Breast epithelium (tissue), 3 donors: Measurements from ENCODE around the gene CEACAM6.

ENCODE experiments used
- POLR2A ChIP-seq: fragments of 450-650 bp; IDR thresholded peaks from one replicate; pipeline ENCODE4 v1.6.1; 2016; ENCODE audit warnings: antibody characterized with exemption, mild to moderate bottlenecking, moderate library complexity
- TF ChIP-seq, protein P1 (sequence below), 3 donors: fragments of 450-650 bp; IDR thresholded peaks; one replicate each; pipeline ENCODE4 v1.5.1; 2016 to 2017; ENCODE audit warnings: antibody characterized with exemption in 3 of 3, mild to moderate bottlenecking in 3 of 3, moderate library complexity in 3 of 3

DNA sequence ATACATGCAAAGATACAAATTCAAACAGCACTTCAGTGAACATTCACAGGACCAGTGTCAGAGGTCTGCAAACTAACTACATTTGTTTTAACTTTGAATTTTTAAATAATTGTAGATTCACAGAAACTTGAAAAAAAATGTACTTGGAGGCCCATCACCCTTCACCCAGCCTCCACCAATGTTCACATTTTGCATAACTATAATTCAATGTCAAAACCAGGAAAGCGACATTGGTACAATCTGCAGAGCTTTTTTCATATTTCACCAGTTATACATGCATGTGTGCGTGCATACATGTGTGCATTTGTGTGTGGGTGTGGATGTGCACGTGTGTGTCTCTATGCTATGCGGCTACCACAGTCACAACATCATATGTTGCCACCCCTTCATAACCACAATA, 60.0 kb downstream of the CEACAM6 start:
- TF ChIP-seq, protein P1, sequence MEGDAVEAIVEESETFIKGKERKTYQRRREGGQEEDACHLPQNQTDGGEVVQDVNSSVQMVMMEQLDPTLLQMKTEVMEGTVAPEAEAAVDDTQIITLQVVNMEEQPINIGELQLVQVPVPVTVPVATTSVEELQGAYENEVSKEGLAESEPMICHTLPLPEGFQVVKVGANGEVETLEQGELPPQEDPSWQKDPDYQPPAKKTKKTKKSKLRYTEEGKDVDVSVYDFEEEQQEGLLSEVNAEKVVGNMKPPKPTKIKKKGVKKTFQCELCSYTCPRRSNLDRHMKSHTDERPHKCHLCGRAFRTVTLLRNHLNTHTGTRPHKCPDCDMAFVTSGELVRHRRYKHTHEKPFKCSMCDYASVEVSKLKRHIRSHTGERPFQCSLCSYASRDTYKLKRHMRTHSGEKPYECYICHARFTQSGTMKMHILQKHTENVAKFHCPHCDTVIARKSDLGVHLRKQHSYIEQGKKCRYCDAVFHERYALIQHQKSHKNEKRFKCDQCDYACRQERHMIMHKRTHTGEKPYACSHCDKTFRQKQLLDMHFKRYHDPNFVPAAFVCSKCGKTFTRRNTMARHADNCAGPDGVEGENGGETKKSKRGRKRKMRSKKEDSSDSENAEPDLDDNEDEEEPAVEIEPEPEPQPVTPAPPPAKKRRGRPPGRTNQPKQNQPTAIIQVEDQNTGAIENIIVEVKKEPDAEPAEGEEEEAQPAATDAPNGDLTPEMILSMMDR (IDR thresholded peaks at IDR 0.05), result no peak
- TF ChIP-seq POLR2A, result no peak
